K562 (cell line): ENCODE measurements around the gene PLCG2. TPM values are rescaled to one million over a fixed set of nuclear protein-coding genes. Genes with fewer than 3 reads are reported as not detected.

Experiments used
- AFF1 ChIP-seq, 2 experiments: fragments of 450-650 bp; IDR thresholded peaks; 2 replicates each; pipeline ENCODE4 v1.6.1; 2018; ENCODE audit warnings: mild to moderate bottlenecking in 2 of 2, low read depth in 1 of 2; ENCODE audit not compliant: partially characterized antibody in 2 of 2
- ARID1B ChIP-seq: fragments of 450-650 bp; IDR thresholded peaks from 2 replicates; pipeline ENCODE4 v1.6.1; 2016; ENCODE audit warnings: antibody characterized with exemption, mild to moderate bottlenecking, inconsistent platforms
- BCLAF1 ChIP-seq, 2 experiments: fragments of 450-650 bp in 1 of 2; IDR thresholded peaks; 2 replicates each; pipeline ENCODE4 v1.6.1; 2011 to 2017; ENCODE audit warnings: low read depth in 2 of 2, antibody characterized with exemption in 1 of 2, borderline replicate concordance in 1 of 2, low read length in 1 of 2, mild to moderate bottlenecking in 1 of 2, mixed read lengths in 1 of 2; ENCODE audit not compliant: control insufficient read depth in 1 of 2
- CBFA2T3 ChIP-seq: fragments of 450-650 bp; IDR thresholded peaks from 2 replicates; pipeline ENCODE4 v1.6.1; 2017
- CREB3L1 ChIP-seq: fragments of 450-650 bp; IDR thresholded peaks from 2 replicates; pipeline ENCODE4 v1.6.1; 2014; ENCODE audit warnings: low read depth, mild to moderate bottlenecking, moderate library complexity, borderline replicate concordance
- CTBP1 ChIP-seq: fragments of 450-650 bp; IDR thresholded peaks from 2 replicates; pipeline ENCODE4 v1.6.1; 2016; ENCODE audit warnings: borderline replicate concordance
- EHMT2 ChIP-seq: fragments of 450-650 bp; IDR thresholded peaks from 2 replicates; pipeline ENCODE4 v1.6.1; 2018; ENCODE audit warnings: antibody characterized with exemption
- KAT2B ChIP-seq: IDR thresholded peaks from one replicate; pipeline ENCODE4 v1.6.1; 2012; ENCODE audit warnings: low read depth, mild to moderate bottlenecking, control low read depth, inconsistent platforms, low read length, moderate library complexity
- MAFK ChIP-seq: IDR thresholded peaks from 2 replicates; pipeline ENCODE4 v1.6.1; 2011; ENCODE audit warnings: low read length, improper control_type of control experiment
- MYNN ChIP-seq, 2 experiments: sonication (generic); formaldehyde crosslinking in 1 of 2; IDR thresholded peaks; 2 replicates each; pipeline versions ENCODE4 v1.5.0 to v1.6.1; 2016 to 2020; ENCODE audit warnings: antibody characterized with exemption in 1 of 2, missing genetic modification reagents in 1 of 2
- POLR2AphosphoS5 ChIP-seq: IDR thresholded peaks from 2 replicates; pipeline ENCODE4 v1.6.1; 2011; ENCODE audit warnings: mild to moderate bottlenecking, low read depth, low read length, moderate library complexity; ENCODE audit not compliant: control insufficient read depth, insufficient read depth
- RBBP5 ChIP-seq: fragments of 200-600 bp; sonication (generic); IDR thresholded peaks from 2 replicates; pipeline ENCODE4 v1.6.1; 2012; ENCODE audit warnings: borderline replicate concordance, mild to moderate bottlenecking, low read length, control low read depth, inconsistent platforms; ENCODE audit not compliant: insufficient read depth, poor library complexity, severe bottlenecking
- RNF2 ChIP-seq: sonication (generic); IDR thresholded peaks from 2 replicates; pipeline ENCODE4 v1.6.1; 2016
- SMARCB1 ChIP-seq: IDR thresholded peaks from 2 replicates; pipeline ENCODE4 v1.6.1; 2011; ENCODE audit warnings: improper control_type of control experiment, low read depth; ENCODE audit not compliant: insufficient read length
- TBL1XR1 ChIP-seq, 2 experiments: IDR thresholded peaks; 2 replicates each; pipeline ENCODE4 v1.6.1; 2012; ENCODE audit warnings: improper control_type of control experiment in 2 of 2, low read length in 2 of 2, mild to moderate bottlenecking in 1 of 2
- ZNF212 ChIP-seq: fragments of 450-650 bp; formaldehyde crosslinking; IDR thresholded peaks from 2 replicates; pipeline ENCODE4 v1.4.0; 2020; ENCODE audit warnings: mild to moderate bottlenecking
- ZNF57 ChIP-seq: fragments of 450-650 bp; formaldehyde crosslinking; IDR thresholded peaks from 2 replicates; pipeline ENCODE4 v1.4.0; 2020; ENCODE audit warnings: mild to moderate bottlenecking, moderate library complexity
- polyA plus RNA-seq, 8 experiments: library from polyadenylated mRNA; depleted of rRNA in 4 of 8; stranded (reverse) in 5 of 8; unstranded in 3 of 8; fragments of >200 nt; fragmentation: Nextera tagmentation in 2 of 8; fragmentation: Illumina TruSeq in 1 of 8; extraction: Ambion mirVana in 2 of 8; extraction: Trizol in 1 of 8; gene quantifications; 2 replicates each; pipeline versions ENCODE4 v1.2.1 to v1.2.3, GENCODE V29; 2011 to 2014; ENCODE audit warnings: inconsistent platforms in 1 of 8, missing spikeins in 1 of 8
- total RNA-seq, 7 experiments: library from RNA; depleted of rRNA in 6 of 7; stranded (reverse); fragments of >200 nt in 6 of 7; fragmentation: Illumina TruSeq in 2 of 7; extraction: Trizol in 2 of 7; gene quantifications; 2 replicates each; pipeline versions ENCODE4 v1.2.1 to v1.2.3, GENCODE V29; 2011 to 2021; ENCODE audit warnings: low replicate concordance in 1 of 7

Gene PLCG2
- total and polyA plus RNA-seq, 9 of the 15 experiments (the other 6 are each of a cell fraction or from before 2014, with no cell fraction given): 0.94 to 7.1 (median 3.1) TPM

- TF ChIP-seq CBFA2T3 (0 out of 2 replicates have a peak, but pooled peaks have one; percentile 42), ARID1B (peak; percentile 28; the same call in 1 of the 2 replicates), SMARCB1 (no peak), TBL1XR1 (IDR thresholded peaks at IDR 0.05; ENCODE audit: low read length in 2 of 2) (peak in 1 of 2 experiments; percentile 29; a peak in 1 of 4 replicates), MAFK (no peak), ZNF212 (CRISPR knock-in tag) (no peak), BCLAF1 (IDR thresholded peaks at IDR 0.05; ENCODE audit: borderline replicate concordance in 1 of 2, control insufficient read depth in 1 of 2, low read depth in 2 of 2, low read length in 1 of 2) (no peak), AFF1 (IDR thresholded peaks at IDR 0.05; ENCODE audit: low read depth in 1 of 2, partially characterized antibody in 2 of 2) (no peak), CREB3L1 (no peak), POLR2AphosphoS5 (no peak), MYNN (IDR thresholded peaks at IDR 0.05) (peak; percentile 70; the same call in 1 of the 2 replicates), MYNN (CRISPR knock-in tag; IDR thresholded peaks at IDR 0.05) (no peak), RBBP5 (peak; percentile 30), RNF2 (peak; percentile 49; the same call in 1 of the 2 replicates), EHMT2 (no peak), KAT2B (no peak), ZNF57 (no peak), CTBP1 (peak; percentile 68; the same call in 1 of the 2 replicates)
Observed at GRCh38 chr16:81738783-81739496, 40.2 kb upstream of the PLCG2 start (continued).
